ENCODE measurements around the gene LCN15. TPM values are rescaled to one million over a fixed set of nuclear protein-coding genes. Genes with fewer than 3 reads are reported as not detected.

Gene LCN15
- total and polyA plus RNA-seq, 2 of the 4 experiments (the other 2 are of a cell fraction), result not detected

DNA sequence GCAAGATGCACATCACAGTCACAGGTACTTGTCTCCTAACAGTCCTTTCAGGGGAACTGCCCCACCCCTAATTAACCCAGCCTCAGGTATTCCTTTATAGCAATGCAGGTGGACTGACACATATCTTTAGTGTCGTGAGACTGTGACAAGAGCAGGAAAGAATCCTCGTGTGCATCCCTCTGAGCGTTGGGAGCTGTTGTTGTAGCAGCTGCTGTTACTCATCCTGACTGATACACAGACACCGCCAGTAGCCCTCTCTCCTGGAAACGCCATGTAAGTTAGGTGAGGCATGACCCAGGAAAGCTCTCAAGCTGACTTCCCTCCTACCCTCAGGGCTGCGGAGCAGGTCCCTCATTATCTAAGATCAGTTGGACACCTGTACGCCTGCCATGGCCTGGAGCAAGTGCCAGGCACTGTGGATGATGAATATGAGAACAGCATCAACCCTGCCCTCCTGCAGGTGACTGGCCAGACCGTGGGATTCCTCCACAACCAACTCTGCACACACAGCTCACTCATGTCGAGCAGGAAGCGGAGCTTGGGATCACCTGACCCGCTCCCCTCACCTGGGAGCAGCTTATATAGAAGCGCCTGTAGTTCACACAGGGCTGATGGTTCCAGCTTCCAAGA lies 10.2 kb upstream of the LCN15 start:
- no TSS peak for BruUV-seq (replicated peaks)
- TF ChIP-seq CHD1 (IDR thresholded peaks at IDR 0.05; ENCODE audit: low read depth, low read length) (no peak), MAFK (IDR thresholded peaks at IDR 0.05; ENCODE audit: low read depth, low read length) (no peak), RFX5 (IDR thresholded peaks at IDR 0.05; ENCODE audit: low read depth, low read length) (no peak), FOS (IDR thresholded peaks at IDR 0.05; ENCODE audit: low read depth, low read length) (no peak), BHLHE40 (IDR thresholded peaks at IDR 0.05; ENCODE audit: low read depth, low read length) (no peak), POLR2A (IDR thresholded peaks at IDR 0.05; ENCODE audit: low read depth, low read length) (no peak), NFE2L2 (IDR thresholded peaks at IDR 0.05; ENCODE audit: low read depth, low read length) (no peak), RAD21 (IDR thresholded peaks at IDR 0.05; ENCODE audit: low read length) (no peak), SMC3 (IDR thresholded peaks at IDR 0.05; ENCODE audit: low read depth, low read length) (no peak), MXI1 (IDR thresholded peaks at IDR 0.05; ENCODE audit: borderline replicate concordance, low read depth, low read length) (no peak), CEBPB (IDR thresholded peaks at IDR 0.05; ENCODE audit: low read depth, low read length) (no peak), RCOR1 (IDR thresholded peaks at IDR 0.05; ENCODE audit: insufficient replicate concordance, low read length) (no peak), MAZ (IDR thresholded peaks at IDR 0.05; ENCODE audit: borderline replicate concordance, low read depth, low read length) (no peak)
- TF ChIP-seq, protein P1, sequence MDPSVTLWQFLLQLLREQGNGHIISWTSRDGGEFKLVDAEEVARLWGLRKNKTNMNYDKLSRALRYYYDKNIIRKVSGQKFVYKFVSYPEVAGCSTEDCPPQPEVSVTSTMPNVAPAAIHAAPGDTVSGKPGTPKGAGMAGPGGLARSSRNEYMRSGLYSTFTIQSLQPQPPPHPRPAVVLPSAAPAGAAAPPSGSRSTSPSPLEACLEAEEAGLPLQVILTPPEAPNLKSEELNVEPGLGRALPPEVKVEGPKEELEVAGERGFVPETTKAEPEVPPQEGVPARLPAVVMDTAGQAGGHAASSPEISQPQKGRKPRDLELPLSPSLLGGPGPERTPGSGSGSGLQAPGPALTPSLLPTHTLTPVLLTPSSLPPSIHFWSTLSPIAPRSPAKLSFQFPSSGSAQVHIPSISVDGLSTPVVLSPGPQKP (IDR thresholded peaks at IDR 0.05; ENCODE audit: borderline replicate concordance, low read depth, low read length), result no peak
- TF ChIP-seq, protein P2, sequence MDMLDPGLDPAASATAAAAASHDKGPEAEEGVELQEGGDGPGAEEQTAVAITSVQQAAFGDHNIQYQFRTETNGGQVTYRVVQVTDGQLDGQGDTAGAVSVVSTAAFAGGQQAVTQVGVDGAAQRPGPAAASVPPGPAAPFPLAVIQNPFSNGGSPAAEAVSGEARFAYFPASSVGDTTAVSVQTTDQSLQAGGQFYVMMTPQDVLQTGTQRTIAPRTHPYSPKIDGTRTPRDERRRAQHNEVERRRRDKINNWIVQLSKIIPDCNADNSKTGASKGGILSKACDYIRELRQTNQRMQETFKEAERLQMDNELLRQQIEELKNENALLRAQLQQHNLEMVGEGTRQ (IDR thresholded peaks at IDR 0.05; ENCODE audit: low read depth, low read length), result no peak
- TF ChIP-seq, protein P3, sequence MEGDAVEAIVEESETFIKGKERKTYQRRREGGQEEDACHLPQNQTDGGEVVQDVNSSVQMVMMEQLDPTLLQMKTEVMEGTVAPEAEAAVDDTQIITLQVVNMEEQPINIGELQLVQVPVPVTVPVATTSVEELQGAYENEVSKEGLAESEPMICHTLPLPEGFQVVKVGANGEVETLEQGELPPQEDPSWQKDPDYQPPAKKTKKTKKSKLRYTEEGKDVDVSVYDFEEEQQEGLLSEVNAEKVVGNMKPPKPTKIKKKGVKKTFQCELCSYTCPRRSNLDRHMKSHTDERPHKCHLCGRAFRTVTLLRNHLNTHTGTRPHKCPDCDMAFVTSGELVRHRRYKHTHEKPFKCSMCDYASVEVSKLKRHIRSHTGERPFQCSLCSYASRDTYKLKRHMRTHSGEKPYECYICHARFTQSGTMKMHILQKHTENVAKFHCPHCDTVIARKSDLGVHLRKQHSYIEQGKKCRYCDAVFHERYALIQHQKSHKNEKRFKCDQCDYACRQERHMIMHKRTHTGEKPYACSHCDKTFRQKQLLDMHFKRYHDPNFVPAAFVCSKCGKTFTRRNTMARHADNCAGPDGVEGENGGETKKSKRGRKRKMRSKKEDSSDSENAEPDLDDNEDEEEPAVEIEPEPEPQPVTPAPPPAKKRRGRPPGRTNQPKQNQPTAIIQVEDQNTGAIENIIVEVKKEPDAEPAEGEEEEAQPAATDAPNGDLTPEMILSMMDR (conservative IDR thresholded peaks at IDR 0.05; ENCODE audit: low read depth, low read length), result no peak
- in situ Hi-C loops (cut with MboI; ENCODE audit: low sequenced_read_pairs), result no loop called here
- no peak overlapping the region for H3K23ac ChIP-seq (ENCODE audit: low read depth, low read length)
- no peak overlapping the region for H3K9ac ChIP-seq (ENCODE audit: low read depth, low read length)
- no peak overlapping the region for H2AK5ac ChIP-seq (ENCODE audit: low read depth, low read length)
- no peak overlapping the region for H2BK20ac ChIP-seq (ENCODE audit: low read depth, low read length)
- no peak overlapping the region for H2BK5ac ChIP-seq (ENCODE audit: low read depth, low read length, poor library complexity, severe bottlenecking)
- intact Hi-C loops (cut with micrococcal nuclease), result no loop called here
- H3K4me2 ChIP-seq (ENCODE audit: low read depth, low read length), result no peak overlapping the region
- H3K4ac ChIP-seq (ENCODE audit: low read depth, low read length), result no peak overlapping the region
- H2AK9ac ChIP-seq (replicated peaks; ENCODE audit: low read depth, low read length, poor library complexity), result no peak overlapping the region
- H3K4me1 ChIP-seq (ENCODE audit: control insufficient read depth, insufficient read depth, low read length), result no peaks in the 10 kb centered on the region
- no peak overlapping the region for H3K56ac ChIP-seq (ENCODE audit: extremely low read depth, insufficient read depth, low read length)
- no peaks in the 10 kb centered on the region for H4K20me1 ChIP-seq (ENCODE audit: insufficient read depth, low read length)
- H4K8ac ChIP-seq (ENCODE audit: low read depth in 2 of 2, low read length in 2 of 2), result no peak overlapping the region
- 75% methylated on average over 5 of the region's 12 CpGs; no CpG with 5 or more reads in 1 of the 2 experiments for WGBS, 2 experiments (ENCODE audit: extremely low coverage in 2 of 2, insufficient read length in 1 of 2)
- no peak overlapping the region for H2BK15ac ChIP-seq (ENCODE audit: low read depth, low read length)
- no peak overlapping the region for H3K4me3 ChIP-seq (ENCODE audit: insufficient read depth, low read depth, low read length)
- H3K27ac ChIP-seq (ENCODE audit: insufficient read depth, low read length), result no peak overlapping the region
- dilution Hi-C loops (cut with HindIII; ENCODE audit: low sequenced_read_pairs, unreplicated experiment), result no loop called here
- no peaks in the 10 kb centered on the region for H3K79me1 ChIP-seq (ENCODE audit: low read depth in 1 of 2, low read length in 2 of 2)
- no peak overlapping the region for H2BK120ac ChIP-seq (ENCODE audit: low read depth, low read length)
- H2AFZ ChIP-seq (replicated peaks; ENCODE audit: low read length, poor library complexity), result no peak overlapping the region
- ATAC-seq (ENCODE audit: low read depth) (no peak), DNase-seq (no peak)
- no peak overlapping the region for H4K5ac ChIP-seq (ENCODE audit: low read depth, low read length)
- no peak overlapping the region for H3K18ac ChIP-seq (ENCODE audit: low read depth, low read length)
- H3K36me3 ChIP-seq (ENCODE audit: control insufficient read depth, insufficient read depth, low read length), result no peaks in the 10 kb centered on the region
- H3K14ac ChIP-seq (replicated peaks; ENCODE audit: low read depth, low read length), result no peak overlapping the region
- H3K9me1 ChIP-seq (ENCODE audit: insufficient read depth, low read length), result no peaks in the 10 kb centered on the region
- H4K91ac ChIP-seq (ENCODE audit: insufficient read depth, low read depth, low read length), result no peak overlapping the region
- POLR2A ChIA-PET (ENCODE audit: unreplicated experiment), result no interaction called here
- peaks cover 28% of the 10 kb centered on the region for H3K27me3 ChIP-seq (ENCODE audit: control insufficient read depth, insufficient read depth, low read length)
- H3K9me3 ChIP-seq (ENCODE audit: control insufficient read depth, insufficient read depth, low read length), result peaks cover 9% of the 10 kb centered on the region
- CTCF ChIA-PET, result no interaction called here

Measured in IMR-90 (cell line).